Erythroblast (primary cell): Measurements from ENCODE around the gene VANGL1.

Experiments used
- GATA1 ChIP-seq: IDR thresholded peaks from 2 replicates; pipeline ENCODE4 v1.6.1; 2011; ENCODE audit warnings: low read depth, mild to moderate bottlenecking, control low read depth, low read length, moderate library complexity
- POLR2A ChIP-seq: IDR thresholded peaks from 2 replicates; pipeline ENCODE4 v1.6.1; 2011; ENCODE audit warnings: mild to moderate bottlenecking, low read length

GRCh38 chr1:115669886-115670285 lies 28.1 kb downstream of the VANGL1 start:
- TF ChIP-seq POLR2A (no peak), GATA1 (no peak)
